HTR-8/SVneo (cell line): ENCODE data around the gene MRPL46.

Experiments
- DNase-seq: peaks from one replicate; pipeline ENCODE4 v3.0.0; 2011; ENCODE audit warnings: low spot score, mixed read lengths; ENCODE audit not compliant: insufficient read length
- FAIRE-seq: peaks from 2 replicates; lab custom pipeline; 2011; peaks lifted over from hg19 to GRCh38; lab: Jason Lieb, UNC

Gene MRPL46

GRCh38 chr15:88467073-88467934 is at the start of gene MRPL46, which contains the start of gene MRPS11:
Gene MRPL46 (minus strand): TSS chr15:88467388. CDS start chr15:88467377, 11 bp downstream.
Gene MRPS11 (plus strand): TSS chr15:88467708. CDS start chr15:88467718, 10 bp downstream.
- FAIRE-seq (no peak), DNase-seq (peak; percentile 90)

GRCh38 chr15:88513195-88513594 is 46.0 kb upstream of the MRPL46 start:
- FAIRE-seq (no peak), DNase-seq (no peak)

GRCh38 chr15:88512601-88513000 is 45.4 kb upstream of the MRPL46 start:
- no peak for FAIRE-seq
- no peak for DNase-seq

GRCh38 chr15:88512078-88512477 is 44.9 kb upstream of the MRPL46 start:
- DNase-seq (no peak), FAIRE-seq (no peak)

GRCh38 chr15:88511161-88511560 is 44.0 kb upstream of the MRPL46 start:
- DNase-seq, result no peak
- FAIRE-seq, result no peak

GRCh38 chr15:88509964-88510363 is 42.8 kb upstream of the MRPL46 start:
- DNase-seq (no peak), FAIRE-seq (no peak)

- DNase-seq (no peak), FAIRE-seq (no peak)
Measured at GRCh38 chr15:88509321-88509720, 42.1 kb upstream of the MRPL46 start.

- no peak for DNase-seq
- no peak for FAIRE-seq
Measured at GRCh38 chr15:88506628-88507027, 39.4 kb upstream of the MRPL46 start.

GRCh38 chr15:88505721-88506120 is 38.5 kb upstream of the MRPL46 start:
- no peak for DNase-seq
- no peak for FAIRE-seq

- DNase-seq, result no peak
- FAIRE-seq, result no peak
Measured at GRCh38 chr15:88504445-88504844, 37.3 kb upstream of the MRPL46 start.

- DNase-seq, result no peak
- no peak for FAIRE-seq
Measured at GRCh38 chr15:88498996-88499395, 31.8 kb upstream of the MRPL46 start.

GRCh38 chr15:88497109-88497765 is 30.0 kb upstream of the MRPL46 start:
- no peak for FAIRE-seq
- DNase-seq, result no peak

GRCh38 chr15:88493844-88494243 is 26.7 kb upstream of the MRPL46 start:
- DNase-seq (no peak), FAIRE-seq (no peak)

GRCh38 chr15:88491158-88491557 is 24.0 kb upstream of the MRPL46 start:
- FAIRE-seq (no peak), DNase-seq (no peak)

- DNase-seq, result no peak
- FAIRE-seq, result no peak
Measured at GRCh38 chr15:88490036-88490435, 22.8 kb upstream of the MRPL46 start.

GRCh38 chr15:88489321-88489720 is 22.1 kb upstream of the MRPL46 start:
- FAIRE-seq, result no peak
- no peak for DNase-seq

- no peak for DNase-seq
- FAIRE-seq, result no peak
Measured at GRCh38 chr15:88487796-88488523, 20.8 kb upstream of the MRPL46 start.

GRCh38 chr15:88487178-88487795 is 20.1 kb upstream of the MRPL46 start:
- DNase-seq (no peak), FAIRE-seq (no peak)

GRCh38 chr15:88484682-88485331 is 17.6 kb upstream of the MRPL46 start:
- FAIRE-seq, result no peak
- no peak for DNase-seq

GRCh38 chr15:88482263-88482662 is 15.1 kb upstream of the MRPL46 start:
- FAIRE-seq (no peak), DNase-seq (no peak)
